Astrocyte (in vitro differentiated cells and primary cell): ENCODE measurements around the gene TASOR. TPM values are rescaled to one million over a fixed set of nuclear protein-coding genes. Genes with fewer than 3 reads are reported as not detected.

ENCODE experiments used
- DNase-seq: peaks from one replicate; pipeline ENCODE4 v3.0.0-alpha.2; 2010; ENCODE audit warnings: low read depth
- FAIRE-seq: peaks from 2 replicates; lab custom pipeline; 2011; peaks lifted over from hg19 to GRCh38; lab: Jason Lieb, UNC
- H2AFZ ChIP-seq: 2 replicates; pipeline ENCODE4 v1.6.0; 2012; ENCODE audit warnings: low read depth, low read length, inconsistent platforms
- H3K27ac ChIP-seq: 2 replicates; pipeline ENCODE4 v1.5.1; 2011; ENCODE audit warnings: low read depth, low read length, inconsistent platforms
- H3K27me3 ChIP-seq: 2 replicates; pipeline ENCODE4 v1.6.0; 2011; ENCODE audit warnings: low read length, inconsistent platforms; ENCODE audit not compliant: insufficient read depth
- H3K36me3 ChIP-seq: 2 replicates; pipeline ENCODE4 v1.5.1; 2011; ENCODE audit warnings: low read length, inconsistent platforms; ENCODE audit not compliant: insufficient read depth
- H3K4me1 ChIP-seq: 2 replicates; pipeline ENCODE4 v1.5.1; 2011; ENCODE audit warnings: low read length, inconsistent platforms; ENCODE audit not compliant: insufficient read depth
- H3K4me2 ChIP-seq: 2 replicates; pipeline ENCODE4 v1.6.0; 2012; ENCODE audit warnings: low read length, inconsistent platforms
- H3K4me3 ChIP-seq: 2 replicates; pipeline ENCODE4 v1.5.1; 2011; ENCODE audit warnings: low read depth, mild to moderate bottlenecking, low read length, inconsistent platforms; ENCODE audit not compliant: insufficient read depth
- H3K79me2 ChIP-seq: 2 replicates; pipeline ENCODE4 v1.6.0; 2012; ENCODE audit warnings: mild to moderate bottlenecking, low read length, inconsistent platforms; ENCODE audit not compliant: insufficient read depth
- H3K9ac ChIP-seq: 2 replicates; pipeline ENCODE4 v1.6.0; 2012; ENCODE audit warnings: mild to moderate bottlenecking, low read length, inconsistent platforms
- H3K9me3 ChIP-seq: 2 replicates; pipeline ENCODE4 v1.5.1; 2012; ENCODE audit warnings: low read depth, mild to moderate bottlenecking, low read length, inconsistent platforms; ENCODE audit not compliant: insufficient read depth
- H4K20me1 ChIP-seq: 2 replicates; pipeline ENCODE4 v1.6.0; 2012; ENCODE audit warnings: low read length, inconsistent platforms; ENCODE audit not compliant: insufficient read depth
- H3K27ac Mint-ChIP-seq: one replicate; pipeline ENCODE4 v1.8.0; 2021; ENCODE audit warnings: mild to moderate bottlenecking, mixed read lengths; ENCODE audit not compliant: unreplicated experiment
- H3K27me3 Mint-ChIP-seq: one replicate; pipeline ENCODE4 v1.8.0; 2021; ENCODE audit warnings: low read depth, mixed read lengths; ENCODE audit not compliant: unreplicated experiment
- H3K36me3 Mint-ChIP-seq: one replicate; pipeline ENCODE4 v1.8.0; 2021; ENCODE audit warnings: low read depth, mixed read lengths; ENCODE audit not compliant: unreplicated experiment
- H3K4me1 Mint-ChIP-seq: one replicate; pipeline ENCODE4 v1.8.0; 2021; ENCODE audit warnings: low read depth, mixed read lengths; ENCODE audit not compliant: unreplicated experiment
- H3K4me3 Mint-ChIP-seq: one replicate; pipeline ENCODE4 v1.8.0; 2021; ENCODE audit warnings: mild to moderate bottlenecking, moderate library complexity, mixed read lengths; ENCODE audit not compliant: unreplicated experiment
- H3K9me3 Mint-ChIP-seq: one replicate; pipeline ENCODE4 v1.8.0; 2021; ENCODE audit warnings: mild to moderate bottlenecking, mixed read lengths; ENCODE audit not compliant: unreplicated experiment
- CTCF ChIP-seq: IDR thresholded peaks from 2 replicates; pipeline ENCODE4 v1.5.1; 2011; ENCODE audit warnings: low read depth, mild to moderate bottlenecking, inconsistent platforms, low read length, moderate library complexity; ENCODE audit not compliant: insufficient read depth
- EZH2 ChIP-seq: IDR thresholded peaks from 2 replicates; pipeline ENCODE4 v1.6.1; 2012; ENCODE audit warnings: mild to moderate bottlenecking, low read length, inconsistent platforms; ENCODE audit not compliant: insufficient read depth
- total RNA-seq: library from RNA; stranded (reverse); gene quantifications from 2 replicates; pipeline ENCODE4 v1.2.1, GENCODE V29; 2021

The TASOR gene
- total RNA-seq, 1 donor from 2014 or later: 42.0 TPM

GRCh38 chr3:56704706-56705105 lies 21.6 kb upstream of the TASOR start:
- H2AFZ ChIP-seq: no peak overlapping the region
- H3K4me3 ChIP-seq: no peak overlapping the region
- FAIRE-seq (no peak), DNase-seq (no peak)
- Mint-ChIP-seq H3K27me3 (no peaks in the 10 kb centered on the region), H3K4me1 (peaks cover 4% of the 10 kb centered on the region), H3K36me3 (peaks cover 2% of the 10 kb centered on the region), H3K9me3 (peaks cover 2% of the 10 kb centered on the region), H3K27ac (no peak overlapping the region), H3K4me3 (no peak overlapping the region)
- TF ChIP-seq CTCF: no peak
- no peak for TF ChIP-seq EZH2
- no peaks in the 10 kb centered on the region for H3K36me3 ChIP-seq
- H3K4me1 ChIP-seq: no peaks in the 10 kb centered on the region
- no peak overlapping the region for H3K9ac ChIP-seq
- no peaks in the 10 kb centered on the region for H4K20me1 ChIP-seq
- H3K4me2 ChIP-seq: no peak overlapping the region
- peaks cover 3% of the 10 kb centered on the region for H3K27me3 ChIP-seq
- H3K27ac ChIP-seq: no peak overlapping the region
- peaks cover 2% of the 10 kb centered on the region for H3K9me3 ChIP-seq
- H3K79me2 ChIP-seq: no peaks in the 10 kb centered on the region

GRCh38 chr3:56702490-56703315 lies 19.6 kb upstream of the TASOR start:
- Histone ChIP-seq H3K36me3 (no peaks in the 10 kb centered on the region), H3K4me1 (no peaks in the 10 kb centered on the region), H4K20me1 (no peaks in the 10 kb centered on the region), H3K9me3 (peaks cover 2% of the 10 kb centered on the region), H3K27ac (no peak overlapping the region), H3K4me2 (no peak overlapping the region), H3K79me2 (no peaks in the 10 kb centered on the region), H3K27me3 (peaks cover 4% of the 10 kb centered on the region), H3K4me3 (no peak overlapping the region), H2AFZ (no peak overlapping the region), H3K9ac (no peak overlapping the region)
- Mint-ChIP-seq H3K36me3 (peaks cover 2% of the 10 kb centered on the region), H3K4me3 (no peak overlapping the region), H3K27ac (no peak overlapping the region), H3K9me3 (peaks cover 2% of the 10 kb centered on the region), H3K4me1 (peaks cover 4% of the 10 kb centered on the region), H3K27me3 (no peaks in the 10 kb centered on the region)
- TF ChIP-seq EZH2 (no peak), CTCF (peak; percentile 92)
- DNase-seq (peak; percentile 52), FAIRE-seq (no peak)

- no peaks in the 10 kb centered on the region for H4K20me1 ChIP-seq
- H3K4me1 ChIP-seq: no peaks in the 10 kb centered on the region
- Mint-ChIP-seq H3K4me1 (peaks cover 4% of the 10 kb centered on the region), H3K9me3 (no peaks in the 10 kb centered on the region), H3K36me3 (no peaks in the 10 kb centered on the region), H3K27ac (no peak overlapping the region), H3K4me3 (no peak overlapping the region), H3K27me3 (no peaks in the 10 kb centered on the region)
- H3K9ac ChIP-seq: no peak overlapping the region
- no peak overlapping the region for H2AFZ ChIP-seq
- H3K27ac ChIP-seq: no peak overlapping the region
- no peaks in the 10 kb centered on the region for H3K79me2 ChIP-seq
- H3K9me3 ChIP-seq: no peaks in the 10 kb centered on the region
- no peaks in the 10 kb centered on the region for H3K36me3 ChIP-seq
- DNase-seq (no peak), FAIRE-seq (no peak)
- TF ChIP-seq EZH2 (no peak), CTCF (no peak)
- H3K4me3 ChIP-seq: no peak overlapping the region
- no peak overlapping the region for H3K4me2 ChIP-seq
- peaks cover 4% of the 10 kb centered on the region for H3K27me3 ChIP-seq
Measured at GRCh38 chr3:56700151-56700550, 17.1 kb upstream of the TASOR start.
